ENCODE results near the gene MKS1. TPM values are rescaled to one million over a fixed set of nuclear protein-coding genes. Genes with fewer than 3 reads are reported as not detected.

The MKS1 gene
- total RNA-seq, 6 donors from 2014 or later: 11.7 to 44.0 (median 15.0) TPM

GRCh38 chr17:58242171-58242784, 23.2 kb upstream of the MKS1 start:
- WGBS, 2 donors: 8% methylated on average over 3 to 4 of the region's 4 CpGs
- Histone ChIP-seq H3K27me3 (no peaks in the 10 kb centered on the region), H3K27ac (no peak overlapping the region), H3K9me3 (no peaks in the 10 kb centered on the region), H3K36me3 (no peaks in the 10 kb centered on the region), H3K4me1 (no peaks in the 10 kb centered on the region), H3K4me3 (no peak overlapping the region)
- no peak for DNase-seq
- TF ChIP-seq CTCF (IDR thresholded peaks at IDR 0.05) (no peak), POLR2AphosphoS5 (IDR thresholded peaks at IDR 0.05) (no peak), EP300 (IDR thresholded peaks at IDR 0.05) (no peak), POLR2A (IDR thresholded peaks at IDR 0.05) (no peak)
- no peak for ATAC-seq (ENCODE audit: low FRiP score in 2 of 2)

GRCh38 chr17:58239987-58240386, 20.9 kb upstream of the MKS1 start:
- DNase-seq (no peak), ATAC-seq (ENCODE audit: low FRiP score in 2 of 2) (no peak)
- Histone ChIP-seq H3K27ac (no peak overlapping the region), H3K9me3 (no peaks in the 10 kb centered on the region), H3K4me3 (no peak overlapping the region), H3K4me1 (no peaks in the 10 kb centered on the region), H3K27me3 (no peaks in the 10 kb centered on the region), H3K36me3 (no peaks in the 10 kb centered on the region)
- WGBS, 2 donors: 59 to 88% methylated on average over 1 of the region's 1 CpG
- TF ChIP-seq CTCF (IDR thresholded peaks at IDR 0.05): no peak
- TF ChIP-seq EP300 (IDR thresholded peaks at IDR 0.05): no peak
- no peak for TF ChIP-seq POLR2A (IDR thresholded peaks at IDR 0.05)
- TF ChIP-seq POLR2AphosphoS5 (IDR thresholded peaks at IDR 0.05): no peak

GRCh38 chr17:58238147-58238634, 19.1 kb upstream of the MKS1 start, which contains the start of gene LPO:
Gene LPO, plus strand, starts transcription at chr17:58238584. Its CDS starts 4,396 bp downstream, at chr17:58242980.
- 68 to 76% methylated on average over 5 of the region's 5 CpGs for WGBS, 2 donors
- ATAC-seq (ENCODE audit: low FRiP score in 2 of 2) (no peak), DNase-seq (no peak)
- no peaks in the 10 kb centered on the region for H3K9me3 ChIP-seq
- no peak for TF ChIP-seq CTCF (IDR thresholded peaks at IDR 0.05)
- TF ChIP-seq POLR2A (IDR thresholded peaks at IDR 0.05): no peak
- no peak for TF ChIP-seq EP300 (IDR thresholded peaks at IDR 0.05)
- TF ChIP-seq POLR2AphosphoS5 (IDR thresholded peaks at IDR 0.05): no peak
- no peaks in the 10 kb centered on the region for H3K36me3 ChIP-seq
- no peaks in the 10 kb centered on the region for H3K27me3 ChIP-seq
- no peaks in the 10 kb centered on the region for H3K4me1 ChIP-seq
- H3K4me3 ChIP-seq: no peak within 1 kb of the TSS
- no peak within 1 kb of the TSS for H3K27ac ChIP-seq

- Histone ChIP-seq H3K27ac (no peak overlapping the region), H3K36me3 (no peaks in the 10 kb centered on the region), H3K9me3 (no peaks in the 10 kb centered on the region), H3K4me3 (no peak overlapping the region), H3K4me1 (no peaks in the 10 kb centered on the region), H3K27me3 (no peaks in the 10 kb centered on the region)
- WGBS, 2 donors: 73 to 81% methylated on average over 2 of the region's 2 CpGs
- TF ChIP-seq POLR2A (IDR thresholded peaks at IDR 0.05): no peak
- TF ChIP-seq POLR2AphosphoS5 (IDR thresholded peaks at IDR 0.05): no peak
- no peak for TF ChIP-seq CTCF (IDR thresholded peaks at IDR 0.05)
- TF ChIP-seq EP300 (IDR thresholded peaks at IDR 0.05): no peak
- DNase-seq: no peak
- ATAC-seq (ENCODE audit: low FRiP score in 2 of 2): no peak
Measured at GRCh38 chr17:58236394-58236793, 17.3 kb upstream of the MKS1 start.

- H3K27ac ChIP-seq: no peak overlapping the region
- H3K27me3 ChIP-seq: no peaks in the 10 kb centered on the region
- DNase-seq (no peak), ATAC-seq (ENCODE audit: low FRiP score in 2 of 2) (no peak)
- no peaks in the 10 kb centered on the region for H3K9me3 ChIP-seq
- no peak for TF ChIP-seq EP300 (IDR thresholded peaks at IDR 0.05)
- no peak for TF ChIP-seq POLR2A (IDR thresholded peaks at IDR 0.05)
- TF ChIP-seq CTCF (IDR thresholded peaks at IDR 0.05): no peak
- no peak for TF ChIP-seq POLR2AphosphoS5 (IDR thresholded peaks at IDR 0.05)
- 65 to 88% methylated on average over 1 of the region's 1 CpG for WGBS, 2 donors
- H3K36me3 ChIP-seq: no peaks in the 10 kb centered on the region
- no peak overlapping the region for H3K4me3 ChIP-seq
- H3K4me1 ChIP-seq: no peaks in the 10 kb centered on the region
Measured at GRCh38 chr17:58235821-58236220, 16.8 kb upstream of the MKS1 start.

All from upper lobe of left lung (tissue), 6 donors.